Pericardium fibroblast (primary cell): ENCODE data around the gene PITX2. TPM values are rescaled to one million over a fixed set of nuclear protein-coding genes. Genes with fewer than 3 reads are reported as not detected.

ENCODE experiments used
- total RNA-seq: library from RNA; depleted of rRNA; stranded (reverse); fragments of >200 nt; gene quantifications from 2 replicates; pipeline ENCODE4 v1.2.3, GENCODE V29; 2015

The PITX2 gene
- total RNA-seq, result 20.3 and 22.5 TPM in 2 replicates

GRCh38 chr4:110622841-110623717, at the start of gene PITX2:
Gene PITX2 (minus strand): TSS chr4:110623077. CDS start chr4:110622460, 617 bp downstream.

Other genes with a start within 250 kb of the PITX2 start
- 0.43 and 2.7 TPM in 2 replicates for gene ENPEP, start 146.9 kb downstream of the PITX2 start, total RNA-seq